GM12891 (cell line): ENCODE data around the gene KCNMB3.

ENCODE experiments used
- POLR2A ChIP-seq: IDR thresholded peaks from 2 replicates; pipeline ENCODE4 v1.6.1; 2011; ENCODE audit warnings: low read depth, low read length, control low read depth
- POLR2AphosphoS5 ChIP-seq: IDR thresholded peaks from 2 replicates; pipeline ENCODE4 v1.6.1; 2011; ENCODE audit warnings: low read depth, low read length, control low read depth
- SPI1 ChIP-seq: IDR thresholded peaks from 2 replicates; pipeline ENCODE4 v1.6.1; 2011; ENCODE audit warnings: low read depth, low read length, control low read depth
- TAF1 ChIP-seq: IDR thresholded peaks from 2 replicates; pipeline ENCODE4 v1.6.1; 2011; ENCODE audit warnings: low read depth, low read length, control low read depth

DNA sequence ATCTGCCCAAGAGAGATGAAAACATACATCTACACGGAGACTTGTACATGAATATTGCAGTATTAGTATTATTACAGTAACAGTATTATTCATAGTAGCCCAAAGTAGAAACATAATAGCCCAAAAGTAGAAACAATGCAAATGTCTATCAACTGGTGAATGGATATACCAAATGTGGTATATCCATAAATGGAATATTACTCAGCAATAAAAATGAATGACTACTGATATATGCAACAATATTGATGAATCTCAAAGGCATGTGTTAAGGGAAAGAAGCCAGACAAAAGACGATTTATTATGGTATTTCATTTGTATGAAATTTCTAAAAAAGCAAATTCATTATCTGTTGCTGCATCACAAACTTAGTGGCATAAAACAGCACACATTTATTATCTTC, 48.4 kb upstream of the KCNMB3 start:
- TF ChIP-seq TAF1 (no peak), POLR2AphosphoS5 (no peak), POLR2A (no peak), SPI1 (no peak)
